GM10847 (cell line): ENCODE measurements around the gene CCDC51.

Experiments
- POLR2A ChIP-seq: IDR thresholded peaks from 2 replicates; pipeline ENCODE4 v1.6.1; 2011; ENCODE audit not compliant: insufficient read length; ENCODE audit errors: extremely low read depth

CCDC51 gene

GRCh38 chr3:48436855-48437254 is 3.1 kb downstream of the CCDC51 start:
- no peak for TF ChIP-seq POLR2A

GRCh38 chr3:48436477-48436787 is 3.5 kb downstream of the CCDC51 start:
- TF ChIP-seq POLR2A: no peak

- TF ChIP-seq POLR2A: no peak
Observed at GRCh38 chr3:48435774-48436476, 4.0 kb downstream of the CCDC51 start.

- TF ChIP-seq POLR2A: no peak
Observed at GRCh38 chr3:48435223-48435595, 4.7 kb downstream of the CCDC51 start.

- TF ChIP-seq POLR2A: no peak
Observed at GRCh38 chr3:48434591-48435222, 5.2 kb downstream of the CCDC51 start.

- TF ChIP-seq POLR2A: no peak
Observed at GRCh38 chr3:48433472-48434118, 6.3 kb downstream of the CCDC51 start.

- no peak for TF ChIP-seq POLR2A
Observed at GRCh38 chr3:48432411-48433371, 7.2 kb downstream of the CCDC51 start.

- no peak for TF ChIP-seq POLR2A
Observed at GRCh38 chr3:48431224-48432029, 8.5 kb downstream of the CCDC51 start.

GRCh38 chr3:48430708-48431101 is 9.2 kb downstream of the CCDC51 start:
- TF ChIP-seq POLR2A: no peak

GRCh38 chr3:48429960-48430707 is 9.8 kb downstream of the CCDC51 start, which contains the start of gene PLXNB1:
Gene PLXNB1, minus strand, starts transcription at chr3:48430086. Its CDS starts 5,475 bp downstream, at chr3:48424611.
- TF ChIP-seq POLR2A: no peak

GRCh38 chr3:48429317-48429959 is 10.5 kb downstream of the CCDC51 start:
- TF ChIP-seq POLR2A: no peak

- no peak for TF ChIP-seq POLR2A
Observed at GRCh38 chr3:48428572-48429316, 11.2 kb downstream of the CCDC51 start.

- TF ChIP-seq POLR2A: no peak
Observed at GRCh38 chr3:48428088-48428571, 11.8 kb downstream of the CCDC51 start.

GRCh38 chr3:48427630-48427962 is 12.3 kb downstream of the CCDC51 start:
- no peak for TF ChIP-seq POLR2A
